GM21447 (cell line): ENCODE measurements around the gene RNU6-7.

Source experiments
- ATAC-seq: cut with Tn5 transposase; IDR thresholded peaks from one replicate; pipeline ENCODE4 v1.9.1; 2021; ENCODE audit not compliant: unreplicated experiment

Gene RNU6-7

DNA sequence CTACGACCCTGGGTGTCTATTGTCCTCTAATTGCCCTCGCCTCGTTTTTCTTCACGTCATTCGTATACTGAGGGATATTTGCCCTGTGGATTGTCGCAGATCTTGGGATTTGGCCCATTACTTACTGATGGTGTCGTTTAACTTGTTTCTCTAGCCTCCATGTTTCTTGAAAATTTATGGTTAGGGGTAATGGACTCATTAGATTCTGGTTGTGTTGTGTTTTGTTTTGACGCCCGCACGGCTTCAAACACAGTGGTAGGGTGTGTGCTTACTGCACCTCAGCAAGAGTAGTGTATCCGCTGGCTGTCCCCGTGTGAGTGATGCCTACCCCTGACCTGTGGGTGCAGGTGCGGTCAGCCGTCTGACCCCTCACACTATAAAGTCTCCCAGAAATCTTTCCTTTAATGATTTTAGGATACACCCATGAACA is 2.1 kb downstream of the RNU6-7 start:
- no peak for ATAC-seq

DNA sequence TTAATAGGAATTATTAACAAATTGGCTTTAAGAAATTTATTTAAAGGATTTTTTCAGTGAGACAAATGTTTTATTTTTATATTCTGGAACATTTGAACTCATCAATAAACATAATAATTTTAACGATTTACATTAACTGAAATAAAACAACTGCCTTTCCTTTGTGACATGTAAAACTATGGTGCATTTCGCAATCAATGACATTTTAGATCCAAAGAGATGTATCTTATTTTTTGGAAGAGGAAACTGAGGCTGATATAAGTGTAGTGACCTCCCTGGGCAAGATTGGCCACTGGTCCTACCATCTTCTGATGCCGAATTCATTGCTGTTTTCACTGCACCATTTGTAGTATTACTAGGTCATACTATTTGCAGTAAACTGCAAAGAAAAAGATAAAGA is 3.7 kb downstream of the RNU6-7 start:
- no peak for ATAC-seq

DNA sequence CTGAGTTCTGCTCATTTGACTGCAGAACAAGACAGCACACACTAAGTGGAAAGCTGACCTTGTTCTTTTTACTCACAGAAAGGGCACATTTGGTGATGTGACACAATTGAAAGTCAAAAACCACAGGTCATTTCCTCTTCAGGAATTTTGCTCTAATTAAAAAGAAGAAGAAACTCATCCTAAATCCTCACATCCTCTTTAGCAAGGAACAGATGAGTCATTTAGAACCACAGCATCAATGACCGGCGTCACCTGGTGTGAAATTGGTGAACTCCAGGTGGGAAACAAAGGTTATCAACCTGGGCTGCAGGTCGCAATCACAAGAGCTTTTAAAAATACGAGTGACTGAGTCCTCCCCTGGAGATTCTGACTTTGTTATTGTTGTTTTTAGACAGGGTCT is 4.1 kb downstream of the RNU6-7 start:
- no peak for ATAC-seq

DNA sequence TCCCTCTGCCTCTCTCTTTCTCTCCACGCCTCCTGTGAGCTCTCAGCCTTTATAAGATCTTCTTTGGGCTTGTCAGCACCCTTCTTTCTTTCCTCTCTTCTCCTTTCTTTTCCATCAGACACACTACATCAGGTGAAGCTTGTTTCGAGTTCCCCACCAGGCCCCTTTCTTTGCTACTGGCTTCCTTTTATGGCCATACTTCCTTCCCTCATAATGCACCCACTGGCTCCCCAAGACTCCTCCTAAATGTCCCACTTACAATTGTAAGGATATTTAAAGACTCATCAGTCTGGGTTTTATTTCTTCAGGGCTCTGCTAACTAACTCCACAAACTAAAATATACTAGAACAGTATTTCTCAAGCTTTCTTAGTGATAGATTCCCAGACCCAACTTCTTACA is 4.7 kb downstream of the RNU6-7 start:
- no peak for ATAC-seq

DNA sequence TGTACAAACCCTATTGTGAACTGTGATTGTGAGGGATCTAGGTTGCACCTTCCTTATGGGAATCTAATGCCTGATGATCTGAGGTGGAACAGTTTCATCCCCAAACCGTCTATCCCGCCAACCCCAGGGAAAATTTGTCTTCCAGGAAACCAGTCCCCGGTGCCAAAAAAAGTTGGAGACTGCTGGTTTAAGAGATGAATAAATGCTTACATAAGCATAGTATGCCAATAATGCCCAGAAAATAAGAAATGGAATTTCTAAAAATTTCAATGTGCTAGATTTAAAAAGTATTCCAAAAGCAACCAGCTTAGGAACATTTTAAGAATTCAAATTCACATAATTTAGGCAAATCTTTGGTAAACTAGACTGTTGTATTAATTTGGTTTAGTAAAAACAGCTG is 6.6 kb downstream of the RNU6-7 start:
- ATAC-seq, result no peak

DNA sequence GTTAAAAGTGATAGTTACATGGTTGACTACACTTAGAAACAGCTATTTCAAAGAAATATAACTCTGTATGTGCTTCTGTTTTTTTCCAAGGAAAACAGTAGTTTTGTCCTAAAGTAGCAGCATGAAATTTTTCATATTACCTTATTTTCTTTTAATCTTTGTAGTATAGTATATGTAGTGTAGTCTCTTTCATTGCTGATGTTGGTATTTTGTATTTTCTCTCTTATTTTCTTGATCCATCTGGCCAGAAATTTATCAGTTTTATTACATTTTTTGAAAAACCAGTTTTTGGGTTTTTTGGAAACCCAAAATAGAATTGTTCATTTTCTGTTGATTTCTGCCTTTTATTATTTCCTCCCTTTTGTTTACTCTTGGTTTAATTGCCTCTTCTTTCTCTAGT is 7.6 kb downstream of the RNU6-7 start:
- ATAC-seq, result no peak

DNA sequence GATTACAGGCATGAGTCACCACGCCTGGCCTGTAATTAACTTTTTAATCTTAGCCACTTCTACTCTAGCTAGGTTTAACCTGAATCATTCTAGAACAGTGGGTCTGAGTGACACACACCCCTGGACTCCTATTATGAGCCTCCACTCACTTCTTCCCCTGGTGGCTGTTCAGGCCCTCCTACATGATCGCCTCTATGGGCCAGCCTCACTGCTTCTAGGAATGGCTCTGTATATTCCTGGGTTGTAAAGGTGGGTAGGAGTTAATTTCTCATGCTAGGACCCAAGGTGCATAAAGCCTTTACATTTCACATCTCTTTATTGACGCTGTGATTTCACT is 9.2 kb downstream of the RNU6-7 start:
- ATAC-seq, result no peak

DNA sequence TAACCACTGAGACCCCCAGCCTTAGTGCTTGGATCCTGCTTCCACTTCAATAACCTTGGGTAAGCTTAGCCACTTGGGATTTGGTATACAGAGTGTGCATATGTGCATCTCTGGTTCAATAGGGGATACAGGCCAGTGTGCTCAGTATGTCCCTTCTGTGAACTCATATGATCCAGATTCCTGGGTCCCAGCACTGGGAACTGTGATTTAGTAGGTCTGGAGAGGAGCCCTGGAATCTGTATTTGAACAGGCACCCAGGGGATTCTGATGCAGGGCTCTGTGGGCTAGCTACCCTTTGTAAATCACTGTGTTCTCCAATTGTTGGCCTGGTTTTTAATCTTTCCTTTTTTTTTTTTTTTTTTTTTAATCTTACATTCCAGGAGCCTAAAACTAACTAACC is 11.0 kb downstream of the RNU6-7 start:
- ATAC-seq, result no peak

DNA sequence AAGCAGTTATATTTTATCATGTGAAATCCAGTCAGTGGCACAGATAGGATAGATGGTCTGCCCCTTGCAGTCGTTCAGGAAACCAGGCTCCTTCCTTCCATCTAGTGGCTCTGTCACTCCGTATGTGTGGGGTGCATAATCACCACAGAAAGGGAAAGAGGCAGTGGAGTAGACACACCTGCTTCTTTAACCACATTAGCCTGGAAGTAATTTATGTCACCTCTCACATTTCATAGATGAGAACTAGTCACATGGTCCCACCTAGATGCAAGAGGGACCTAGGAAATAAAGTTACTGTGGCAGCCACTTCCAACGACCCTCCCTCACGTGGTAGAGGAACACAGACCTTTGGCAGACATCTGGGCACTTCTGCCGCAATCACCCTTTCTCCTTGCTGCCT is 15.5 kb downstream of the RNU6-7 start:
- no peak for ATAC-seq

DNA sequence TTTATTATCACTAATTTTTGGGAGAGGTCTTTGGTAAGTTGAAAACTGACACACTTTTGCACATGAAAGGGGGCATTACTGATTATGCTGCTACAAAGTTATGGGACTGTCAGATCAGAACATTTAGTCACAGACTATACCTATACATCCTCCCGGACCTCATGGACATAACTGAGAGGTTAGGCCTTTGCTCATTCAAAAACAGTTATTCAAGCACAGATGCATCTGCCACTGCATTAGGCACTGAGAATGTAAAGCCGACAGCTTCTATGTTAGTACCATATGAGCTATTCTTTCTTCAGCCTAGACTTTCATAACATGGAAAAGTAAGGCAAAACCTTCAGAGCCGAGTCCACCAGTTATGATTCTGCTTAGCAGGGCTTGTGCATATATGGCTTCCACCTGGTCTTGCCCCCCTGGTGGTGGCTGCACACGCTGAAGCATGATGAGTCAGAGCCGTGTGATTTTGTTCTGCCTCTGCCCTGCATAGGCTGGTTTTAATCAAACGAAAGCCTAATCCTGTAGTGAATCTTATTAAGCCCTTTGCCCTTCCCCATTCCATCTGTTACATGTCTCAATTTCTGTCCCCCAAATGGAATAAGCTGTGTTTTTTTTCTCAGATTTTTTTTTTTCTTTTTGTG is 23.0 kb downstream of the RNU6-7 start:
- no peak for ATAC-seq

DNA sequence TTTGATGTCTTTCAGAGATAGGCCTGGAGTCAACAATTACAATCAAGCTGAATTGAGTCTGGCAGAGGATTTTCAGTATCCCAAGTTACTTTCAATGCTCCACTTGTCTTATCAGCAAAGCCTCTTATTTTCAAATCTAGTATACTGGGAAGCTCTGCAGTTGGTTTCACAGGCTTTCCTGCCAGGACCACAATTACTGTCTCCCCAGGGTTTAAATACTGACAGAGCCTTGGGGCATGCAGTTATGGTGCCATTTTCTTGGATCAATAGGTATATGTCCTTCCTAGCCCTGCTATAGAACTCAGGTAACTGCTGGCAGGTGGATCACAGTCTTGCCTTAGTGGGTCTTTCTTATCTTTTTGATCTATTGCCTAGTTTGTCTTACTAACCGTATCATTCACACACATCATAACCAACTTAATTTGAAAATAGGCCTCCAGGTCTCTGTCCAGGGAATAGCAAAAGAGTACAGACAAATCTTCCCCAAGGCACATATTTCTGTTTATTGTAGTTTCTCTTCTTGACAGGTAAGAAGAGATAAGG is 23.6 kb downstream of the RNU6-7 start:
- no peak for ATAC-seq

DNA sequence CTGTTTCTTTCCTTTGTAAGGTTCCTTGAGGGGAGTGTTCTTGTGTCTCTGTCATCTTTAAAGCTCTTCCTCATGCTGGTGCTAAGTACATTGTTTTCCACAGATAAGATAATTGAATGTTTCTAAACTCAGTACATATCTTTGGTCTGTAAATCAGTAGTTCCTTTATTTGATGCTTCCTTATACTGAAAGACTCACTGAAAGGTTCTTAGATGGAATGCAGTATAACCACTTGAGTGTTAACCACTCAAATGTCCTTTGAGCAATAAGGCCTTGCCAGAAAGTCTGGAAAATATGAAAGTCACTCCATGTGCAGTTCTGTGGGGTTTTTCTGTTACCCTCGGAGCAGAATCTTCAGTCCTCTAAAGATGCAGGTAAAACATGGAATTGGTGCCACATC is 24.2 kb downstream of the RNU6-7 start:
- ATAC-seq, result no peak

DNA sequence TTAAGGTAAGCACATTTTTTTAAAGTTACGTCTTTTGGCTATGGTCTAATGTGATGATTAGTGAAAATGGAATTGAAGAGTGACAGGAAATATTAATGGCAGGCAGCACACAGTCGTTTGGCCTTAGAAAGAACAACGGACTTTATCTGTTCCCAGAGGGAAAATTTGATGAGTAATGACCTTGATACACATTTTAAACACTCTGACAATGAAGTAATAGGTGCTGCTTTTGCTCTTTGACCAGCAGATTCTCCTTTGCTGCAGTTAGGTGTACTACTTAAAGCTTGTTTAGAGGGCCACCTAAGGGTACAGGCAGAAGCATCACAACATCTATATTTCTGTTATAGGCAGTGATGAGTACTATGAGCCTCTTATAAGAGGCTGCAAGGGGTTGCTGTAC is 28.3 kb downstream of the RNU6-7 start:
- ATAC-seq, result no peak

DNA sequence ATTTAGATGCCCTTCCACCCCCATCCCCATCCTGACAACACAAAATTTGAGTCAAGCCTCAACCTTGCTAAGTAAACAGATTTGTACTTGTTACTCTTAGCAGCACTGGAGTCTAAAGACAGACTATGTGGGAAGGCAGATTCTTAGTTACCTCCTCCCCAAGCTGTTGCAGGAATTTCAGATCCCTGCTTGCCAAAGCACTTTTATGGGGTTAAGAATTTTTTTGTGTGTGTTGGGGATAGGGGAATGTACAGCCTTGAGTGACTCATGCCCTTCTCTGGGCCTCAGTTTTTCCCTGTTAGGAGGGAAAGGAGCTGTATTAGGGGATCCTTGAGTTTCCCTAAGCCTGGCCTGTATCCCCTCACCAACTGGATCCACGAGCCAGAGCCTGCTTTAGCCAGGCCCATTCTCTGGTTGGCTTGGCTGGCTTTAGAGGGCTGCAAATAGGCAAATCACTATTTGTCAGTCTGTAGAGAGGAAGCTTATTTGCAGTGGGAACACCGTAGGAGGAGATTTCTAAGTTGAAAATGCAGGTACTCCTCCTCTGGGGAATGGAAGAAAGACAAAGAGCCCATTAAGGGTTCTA is 28.9 kb downstream of the RNU6-7 start:
- no peak for ATAC-seq

DNA sequence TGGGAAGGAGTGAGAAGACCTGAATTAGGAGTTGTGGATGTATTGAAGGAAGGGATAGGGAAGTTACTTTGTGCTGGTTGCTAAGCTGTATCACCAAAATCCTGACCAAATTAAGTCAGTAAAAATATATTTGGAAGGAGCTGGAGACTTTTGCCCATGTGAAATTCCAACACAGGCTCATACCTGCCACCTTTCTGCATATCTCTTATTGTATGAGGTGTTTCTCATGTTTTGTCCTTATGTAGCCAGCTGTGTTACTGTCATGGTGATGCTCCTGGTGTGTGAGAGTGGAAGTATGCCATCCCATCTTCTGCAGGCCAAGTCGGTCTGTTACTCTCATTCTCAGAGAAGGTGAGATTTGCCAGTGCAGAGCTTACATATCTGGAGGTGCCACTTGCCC is 30.6 kb downstream of the RNU6-7 start:
- ATAC-seq, result no peak

DNA sequence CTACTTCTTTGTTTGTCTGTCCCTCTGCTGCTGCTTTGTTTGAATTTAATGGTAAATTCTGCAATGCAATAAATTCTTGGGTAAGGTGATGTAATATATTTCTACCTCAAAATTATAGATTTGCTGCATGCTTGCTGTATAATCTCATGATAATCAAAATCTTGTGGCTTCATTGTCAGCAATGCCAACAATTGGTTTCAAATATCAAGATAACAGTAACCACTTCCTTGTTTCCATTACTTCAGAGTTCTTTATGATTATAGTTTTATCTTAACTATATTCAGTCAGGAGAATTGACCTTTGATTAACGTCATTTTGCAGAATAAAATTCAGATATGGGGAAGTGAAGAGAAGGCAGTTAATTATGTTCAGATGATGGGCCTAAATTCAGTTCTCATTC is 31.4 kb downstream of the RNU6-7 start:
- no peak for ATAC-seq

DNA sequence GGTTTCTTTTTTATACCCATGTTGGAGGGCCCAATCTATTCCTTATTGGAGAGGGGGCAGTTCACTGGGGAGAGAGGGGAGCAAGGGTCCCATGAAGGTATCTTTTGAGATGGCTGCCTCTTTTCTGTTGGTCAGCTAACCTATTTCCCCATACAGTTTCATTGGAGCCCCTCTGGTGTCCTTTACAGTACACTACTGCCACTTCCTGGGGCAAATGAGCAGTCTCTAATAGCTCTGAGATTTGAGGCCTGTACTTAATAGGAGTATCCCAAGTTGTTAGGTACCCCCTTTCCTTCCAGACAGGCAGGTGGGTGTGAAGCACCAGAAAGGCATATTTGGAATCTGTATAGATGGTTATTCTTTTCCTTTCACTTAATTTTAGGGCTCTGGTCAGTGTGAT is 42.6 kb downstream of the RNU6-7 start:
- no peak for ATAC-seq

DNA sequence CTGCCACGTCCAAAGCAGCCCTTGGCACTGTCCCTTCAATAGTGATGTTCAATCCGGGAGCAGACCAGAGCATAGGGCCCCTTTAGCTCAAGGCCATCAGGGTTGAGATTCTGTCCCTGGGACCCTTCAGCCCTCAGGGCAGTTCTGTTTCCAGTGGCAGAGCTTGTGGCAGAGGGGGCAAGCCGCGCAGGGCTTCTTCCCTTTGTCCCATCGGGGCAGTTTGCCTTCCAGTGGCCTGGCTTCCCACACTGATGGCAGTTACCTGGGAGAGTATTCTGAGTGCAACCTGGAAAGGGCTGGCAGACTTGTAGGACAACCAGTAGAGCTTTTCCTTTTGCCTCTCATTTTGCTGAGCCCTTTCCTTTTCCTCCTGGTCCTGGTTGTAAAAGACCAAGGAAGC is 44.9 kb downstream of the RNU6-7 start:
- ATAC-seq, result no peak

DNA sequence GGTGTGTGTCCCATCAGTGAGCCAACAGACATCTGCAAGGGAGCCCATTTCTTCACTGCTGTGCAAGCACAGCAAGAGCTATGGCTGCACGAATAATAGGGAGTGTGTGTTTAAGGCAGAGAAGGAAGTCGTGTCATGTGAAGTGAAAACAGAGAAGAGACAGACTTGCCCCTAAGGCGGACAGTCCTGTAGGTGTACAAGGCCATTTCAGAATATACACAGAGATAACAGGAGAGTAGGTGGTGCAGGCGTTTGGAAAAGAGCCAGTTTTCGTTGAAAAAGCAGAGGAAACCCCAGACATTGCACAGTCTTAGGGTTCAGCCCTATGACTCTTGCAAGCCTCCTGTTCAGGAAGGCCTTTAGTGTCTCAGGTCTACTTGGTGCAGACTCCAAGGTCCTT is 47.5 kb downstream of the RNU6-7 start:
- no peak for ATAC-seq

DNA sequence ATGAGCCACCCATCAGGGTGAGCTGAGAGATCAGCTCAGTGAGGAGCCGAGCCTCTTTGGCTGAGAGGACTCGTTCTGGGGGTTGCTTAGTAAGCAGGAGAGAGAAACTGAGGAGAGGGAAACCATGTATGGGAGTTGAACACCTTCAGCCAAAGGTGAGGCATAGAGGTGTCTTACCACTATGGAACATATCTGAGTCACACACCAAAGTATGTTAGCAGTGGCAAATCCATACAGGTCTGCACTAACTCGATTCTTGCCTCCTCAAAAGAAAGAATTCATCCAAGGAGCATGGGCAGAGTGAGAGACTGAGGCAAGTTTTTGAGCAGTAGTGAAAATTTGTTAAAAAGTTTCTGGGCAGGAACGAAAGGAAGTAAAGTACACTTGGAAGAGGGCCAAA is 47.9 kb downstream of the RNU6-7 start:
- no peak for ATAC-seq

DNA sequence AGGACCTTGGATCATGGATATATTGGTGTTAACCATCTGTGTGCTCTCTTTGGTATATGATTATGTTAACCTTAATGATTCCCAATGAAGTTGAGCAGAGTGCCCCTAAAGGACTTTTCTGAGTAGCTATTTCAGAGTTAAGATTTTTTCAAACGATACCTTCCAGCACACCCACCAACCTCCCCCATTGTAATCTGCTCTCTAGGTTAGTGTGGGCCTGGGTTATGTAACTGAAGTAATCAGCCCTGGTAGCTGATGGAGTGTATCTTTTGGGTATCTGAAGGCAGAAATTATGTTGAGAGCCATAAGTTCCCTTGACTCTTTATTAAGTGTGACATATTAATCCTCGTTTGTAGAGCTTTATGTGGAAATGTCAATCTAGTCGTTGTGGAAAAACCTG is 48.8 kb downstream of the RNU6-7 start:
- ATAC-seq, result no peak

DNA sequence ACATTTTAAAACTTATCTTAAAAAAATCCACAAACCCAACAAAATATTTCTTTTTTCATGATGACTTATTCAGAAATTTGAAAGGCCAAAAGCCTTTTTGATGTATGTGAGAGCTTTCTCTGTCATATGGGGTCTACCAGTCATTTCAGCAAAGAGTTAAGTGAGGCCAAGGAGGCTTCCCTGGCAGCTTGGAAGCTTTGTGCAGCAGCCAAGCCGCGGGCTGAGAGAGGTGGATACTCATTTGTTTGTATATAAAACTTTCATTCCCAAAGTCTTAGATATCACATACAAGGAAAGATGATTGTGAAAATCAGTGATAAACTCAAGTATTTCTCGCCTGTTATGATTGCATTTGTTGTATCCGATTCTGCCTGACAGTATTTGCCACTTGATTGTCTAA is 49.7 kb downstream of the RNU6-7 start:
- ATAC-seq, result no peak
